SJSA1 (cell line): Measurements from ENCODE around the gene MAP2K4. TPM values are rescaled to one million over a fixed set of nuclear protein-coding genes. Genes with fewer than 3 reads are reported as not detected.

ENCODE experiments used
- DNase-seq, 2 experiments: peaks; one replicate each; pipeline ENCODE4 v3.0.0-alpha.2; 2015 to 2020; ENCODE audit warnings: low spot score in 2 of 2, low read depth in 1 of 2
- H3K27ac ChIP-seq: fragments of 250-450 bp; sonication (Bioruptor Pico); 2 replicates; pipeline ENCODE4 v1.5.1; 2020; ENCODE audit warnings: mild to moderate bottlenecking, moderate library complexity
- H3K27me3 ChIP-seq: fragments of 250-450 bp; sonication (Bioruptor Pico); replicated peaks from 2 replicates; pipeline ENCODE4 v1.5.1; 2020; ENCODE audit warnings: mild to moderate bottlenecking, moderate library complexity
- H3K36me3 ChIP-seq: fragments of 250-450 bp; sonication (Bioruptor Pico); 2 replicates; pipeline ENCODE4 v1.5.1; 2020; ENCODE audit warnings: mild to moderate bottlenecking
- H3K4me1 ChIP-seq: fragments of 250-450 bp; sonication (Bioruptor Pico); replicated peaks from 2 replicates; pipeline ENCODE4 v1.6.1; 2021; ENCODE audit warnings: mild to moderate bottlenecking
- H3K4me3 ChIP-seq: fragments of 250-450 bp; sonication (Bioruptor Pico); 2 replicates; pipeline ENCODE4 v1.5.1; 2020; ENCODE audit warnings: mild to moderate bottlenecking
- H3K9me3 ChIP-seq: fragments of 250-450 bp; sonication (Bioruptor Pico); replicated peaks from 2 replicates; pipeline ENCODE4 v1.5.1; 2020; ENCODE audit warnings: mild to moderate bottlenecking
- total RNA-seq: library from RNA; depleted of rRNA; stranded (reverse); fragments of >200 nt; shearing (Covaris generic); gene quantifications from 2 replicates; pipeline ENCODE4 v1.2.3, GENCODE V29; 2014; rRNA removed

Gene MAP2K4
- total RNA-seq, 1 experiment from 2014 or later, result 42.0 TPM

- no peak for DNase-seq
- Histone ChIP-seq H3K9me3 (no peaks in the 10 kb centered on the region), H3K4me3 (no peak overlapping the region), H3K4me1 (no peaks in the 10 kb centered on the region), H3K36me3 (no peaks in the 10 kb centered on the region), H3K27ac (no peak overlapping the region), H3K27me3 (no peaks in the 10 kb centered on the region)
Observed at GRCh38 chr17:12178644-12179330, 158.1 kb downstream of the MAP2K4 start.

DNA sequence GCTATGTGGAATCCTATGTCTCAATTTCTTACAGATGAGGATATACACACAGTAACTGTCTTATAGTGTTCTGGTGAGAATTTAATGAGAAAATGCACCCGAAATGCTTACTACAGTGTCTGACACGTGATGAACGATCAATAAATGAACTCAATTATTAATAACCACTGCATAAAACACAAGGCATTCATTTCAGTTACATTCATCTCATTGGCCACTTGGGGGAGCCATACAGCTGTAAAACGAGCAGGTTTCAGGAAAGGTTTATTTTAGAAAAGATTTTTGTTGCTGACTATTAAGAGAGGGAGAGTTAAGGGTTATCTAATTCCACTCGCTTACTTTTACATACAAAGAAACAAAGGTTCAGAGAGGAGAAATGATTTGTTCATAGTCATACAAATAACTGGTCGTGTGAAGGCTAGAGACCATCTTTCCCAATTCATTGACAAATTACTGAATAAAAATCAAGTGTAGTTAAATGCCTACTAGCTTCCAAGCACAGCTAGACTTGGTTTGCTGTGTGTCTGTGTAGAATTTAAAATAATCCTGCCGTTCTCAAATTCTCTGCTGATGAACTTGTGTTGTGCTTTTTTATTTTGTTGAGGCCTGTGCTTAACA is 160.1 kb downstream of the MAP2K4 start:
- peak in 1 of 2 experiments; percentile 45 for DNase-seq
- no peak overlapping the region for H3K4me3 ChIP-seq
- H3K27me3 ChIP-seq, result no peaks in the 10 kb centered on the region
- no peaks in the 10 kb centered on the region for H3K9me3 ChIP-seq
- H3K4me1 ChIP-seq, result no peaks in the 10 kb centered on the region
- H3K36me3 ChIP-seq, result no peaks in the 10 kb centered on the region
- no peak overlapping the region for H3K27ac ChIP-seq

DNA sequence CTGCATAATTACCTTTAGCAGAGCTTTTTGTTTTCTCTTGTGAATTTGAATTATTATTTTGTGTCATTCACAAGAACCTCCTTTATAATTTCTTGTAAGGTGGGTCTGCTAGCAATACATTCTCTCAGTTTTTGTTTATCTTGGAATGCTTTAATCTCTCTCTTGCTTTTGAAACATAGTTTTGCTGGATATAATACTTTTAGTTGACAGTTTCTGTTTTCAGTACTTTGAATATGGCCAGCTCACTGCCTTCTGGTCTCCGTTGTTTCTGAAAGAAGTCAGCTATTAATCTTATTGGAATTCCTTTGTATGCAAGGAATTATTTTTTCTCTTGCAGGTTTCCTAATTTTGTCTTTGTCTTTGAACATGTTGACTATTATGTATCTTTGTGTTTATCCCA is 167.0 kb downstream of the MAP2K4 start:
- Histone ChIP-seq H3K27ac (no peak overlapping the region), H3K27me3 (no peaks in the 10 kb centered on the region), H3K4me1 (no peaks in the 10 kb centered on the region), H3K36me3 (no peaks in the 10 kb centered on the region), H3K9me3 (no peaks in the 10 kb centered on the region), H3K4me3 (no peak overlapping the region)
- no peak for DNase-seq

- Histone ChIP-seq H3K9me3 (no peaks in the 10 kb centered on the region), H3K4me3 (no peak overlapping the region), H3K4me1 (no peaks in the 10 kb centered on the region), H3K27ac (no peak overlapping the region), H3K36me3 (no peaks in the 10 kb centered on the region), H3K27me3 (no peaks in the 10 kb centered on the region)
- no peak for DNase-seq
Observed at GRCh38 chr17:12193144-12193735, 172.6 kb downstream of the MAP2K4 start.

Other genes starting within 250 kb of the MAP2K4 start
- 7.9 and 8.4 TPM in 2 replicates for gene ZNF18, start 23.4 kb upstream of the MAP2K4 start, total RNA-seq